Stimulated activated CD8-positive, alpha-beta memory T cell treated with anti-CD3 and anti-CD28 coated beads, Interleukin-15, amount 100 ng/mL, for 24 hours (primary cell): ENCODE data around the gene ENTPD8.
"Not testable (repeated sequence)": the region's sequence is repeated elsewhere in the genome, so short reads cannot be mapped to it uniquely, and the experiment has no call there.

Experiments
- DNase-seq: peaks from one replicate; pipeline ENCODE4 v3.0.0-alpha.2; 2020; ENCODE audit warnings: low read depth

ENTPD8 gene

GRCh38 chr9:137411645-137412380 lies 29.3 kb downstream of the ENTPD8 start:
- DNase-seq = no peak

GRCh38 chr9:137411260-137411644 lies 29.9 kb downstream of the ENTPD8 start:
- DNase-seq = no peak

- no peak for DNase-seq
Measured at GRCh38 chr9:137410891-137411249, 30.3 kb downstream of the ENTPD8 start.

GRCh38 chr9:137410236-137410890 lies 30.8 kb downstream of the ENTPD8 start:
- DNase-seq = not testable (repeated sequence)

- no peak for DNase-seq
Measured at GRCh38 chr9:137409515-137409914, 31.6 kb downstream of the ENTPD8 start.

GRCh38 chr9:137408651-137409405 lies 32.3 kb downstream of the ENTPD8 start:
- DNase-seq = no peak

GRCh38 chr9:137407590-137408300 lies 33.4 kb downstream of the ENTPD8 start:
- DNase-seq = no peak

- peak; percentile 23 for DNase-seq
Measured at GRCh38 chr9:137406876-137407589, 34.1 kb downstream of the ENTPD8 start.

- DNase-seq = no peak
Measured at GRCh38 chr9:137406085-137406760, 34.9 kb downstream of the ENTPD8 start.

- DNase-seq = no peak
Measured at GRCh38 chr9:137405677-137406081, 35.5 kb downstream of the ENTPD8 start.

GRCh38 chr9:137404961-137405567 lies 36.1 kb downstream of the ENTPD8 start:
- no peak for DNase-seq

- no peak for DNase-seq
Measured at GRCh38 chr9:137403269-137403668, 37.9 kb downstream of the ENTPD8 start.

- no peak for DNase-seq
Measured at GRCh38 chr9:137402746-137403145, 38.4 kb downstream of the ENTPD8 start.

- DNase-seq = no peak
Measured at GRCh38 chr9:137398561-137399468, 42.3 kb downstream of the ENTPD8 start.

GRCh38 chr9:137397675-137398423 lies 43.3 kb downstream of the ENTPD8 start:
- DNase-seq = no peak

GRCh38 chr9:137396634-137397367 lies 44.4 kb downstream of the ENTPD8 start:
- DNase-seq = no peak

- no peak for DNase-seq
Measured at GRCh38 chr9:137396227-137396626, 44.9 kb downstream of the ENTPD8 start.

GRCh38 chr9:137395666-137396010 lies 45.5 kb downstream of the ENTPD8 start:
- DNase-seq = no peak
